Stimulated activated CD4-positive, alpha-beta T cell treated with anti-CD3 and anti-CD28 coated beads, Interleukin-4, amount 100 ng/mL, for 24 hours (primary cell): ENCODE data around the gene BEND7.
"Not testable (repeated sequence)": the region's sequence is repeated elsewhere in the genome, so short reads cannot be mapped to it uniquely, and the experiment has no call there.

Experiments used
- DNase-seq: peaks from one replicate; pipeline ENCODE4 v3.0.0-alpha.2; 2020

Gene BEND7

GRCh38 chr10:13416760-13417159 lies 112.1 kb downstream of the BEND7 start:
- DNase-seq, result no peak

GRCh38 chr10:13414855-13415254 lies 114.0 kb downstream of the BEND7 start:
- no peak for DNase-seq

GRCh38 chr10:13414137-13414536 lies 114.7 kb downstream of the BEND7 start:
- no peak for DNase-seq

- DNase-seq, result no peak
Measured at GRCh38 chr10:13412894-13413293, 115.9 kb downstream of the BEND7 start.

GRCh38 chr10:13404791-13405190 lies 124.0 kb downstream of the BEND7 start:
- no peak for DNase-seq

GRCh38 chr10:13404305-13404759 lies 124.5 kb downstream of the BEND7 start:
- no peak for DNase-seq

- not testable (repeated sequence) for DNase-seq
Measured at GRCh38 chr10:13403426-13403825, 125.4 kb downstream of the BEND7 start.

GRCh38 chr10:13402021-13402420 lies 126.8 kb downstream of the BEND7 start:
- DNase-seq, result no peak

GRCh38 chr10:13401142-13401541 lies 127.7 kb downstream of the BEND7 start:
- no peak for DNase-seq

- no peak for DNase-seq
Measured at GRCh38 chr10:13400196-13400965, 128.4 kb downstream of the BEND7 start.

GRCh38 chr10:13399752-13400151 lies 129.1 kb downstream of the BEND7 start:
- no peak for DNase-seq

GRCh38 chr10:13399236-13399635 lies 129.6 kb downstream of the BEND7 start:
- no peak for DNase-seq

GRCh38 chr10:13397052-13397451 lies 131.8 kb downstream of the BEND7 start:
- no peak for DNase-seq

GRCh38 chr10:13396369-13396768 lies 132.4 kb downstream of the BEND7 start:
- DNase-seq, result no peak

GRCh38 chr10:13395540-13395939 lies 133.3 kb downstream of the BEND7 start:
- DNase-seq, result no peak

- no peak for DNase-seq
Measured at GRCh38 chr10:13393640-13394039, 135.2 kb downstream of the BEND7 start.

- no peak for DNase-seq
Measured at GRCh38 chr10:13392701-13393100, 136.1 kb downstream of the BEND7 start.
